ENCODE data around the gene TNFRSF1A.

Gene TNFRSF1A

DNA sequence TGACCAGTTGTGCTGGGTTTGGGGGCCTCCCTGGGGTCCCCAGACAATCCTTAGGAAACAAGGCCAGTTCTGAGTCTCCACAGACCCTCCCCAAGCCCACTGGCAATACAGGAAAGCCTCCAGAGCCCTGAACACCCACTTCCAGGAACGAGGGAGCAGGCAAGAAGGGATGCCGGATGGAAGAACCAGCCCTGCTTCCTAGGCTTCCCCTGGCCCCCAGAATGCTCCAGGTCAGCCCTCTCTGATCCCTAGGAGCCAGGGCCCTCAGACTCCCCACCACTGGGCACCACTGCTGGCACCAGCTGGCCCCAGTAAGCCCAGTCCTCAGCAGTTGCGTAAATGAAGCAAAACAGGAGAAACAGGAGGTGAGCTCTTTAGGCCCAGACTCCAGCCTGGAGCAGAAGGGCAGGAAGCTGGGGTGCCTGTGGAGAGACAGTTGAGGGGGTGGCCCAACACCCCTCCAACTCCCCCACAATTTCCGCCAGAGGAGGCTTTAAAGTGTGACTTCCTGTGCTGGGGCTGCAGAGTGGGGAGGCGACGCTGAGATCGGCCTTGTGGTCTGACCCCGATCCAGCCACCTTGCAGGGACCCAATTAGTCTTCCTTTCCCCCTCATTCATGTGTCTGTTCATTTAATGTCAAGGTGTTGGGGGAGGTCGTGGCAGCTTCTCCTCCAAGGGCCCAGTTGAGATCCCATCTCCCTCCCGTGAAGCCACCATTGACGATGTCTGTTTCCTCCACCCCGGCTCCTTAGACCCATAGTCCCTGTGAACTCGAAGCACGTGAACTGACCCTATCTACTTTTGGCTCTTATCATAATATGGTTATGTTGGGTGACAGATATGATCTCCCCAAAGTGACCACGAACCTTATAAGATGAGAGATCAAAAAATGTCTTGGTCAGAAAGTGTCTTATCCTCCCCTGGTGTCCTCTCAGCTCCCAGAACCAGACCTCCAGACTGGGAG, 4.7 kb downstream of the TNFRSF1A start:
- no peak for DNase-seq

DNA sequence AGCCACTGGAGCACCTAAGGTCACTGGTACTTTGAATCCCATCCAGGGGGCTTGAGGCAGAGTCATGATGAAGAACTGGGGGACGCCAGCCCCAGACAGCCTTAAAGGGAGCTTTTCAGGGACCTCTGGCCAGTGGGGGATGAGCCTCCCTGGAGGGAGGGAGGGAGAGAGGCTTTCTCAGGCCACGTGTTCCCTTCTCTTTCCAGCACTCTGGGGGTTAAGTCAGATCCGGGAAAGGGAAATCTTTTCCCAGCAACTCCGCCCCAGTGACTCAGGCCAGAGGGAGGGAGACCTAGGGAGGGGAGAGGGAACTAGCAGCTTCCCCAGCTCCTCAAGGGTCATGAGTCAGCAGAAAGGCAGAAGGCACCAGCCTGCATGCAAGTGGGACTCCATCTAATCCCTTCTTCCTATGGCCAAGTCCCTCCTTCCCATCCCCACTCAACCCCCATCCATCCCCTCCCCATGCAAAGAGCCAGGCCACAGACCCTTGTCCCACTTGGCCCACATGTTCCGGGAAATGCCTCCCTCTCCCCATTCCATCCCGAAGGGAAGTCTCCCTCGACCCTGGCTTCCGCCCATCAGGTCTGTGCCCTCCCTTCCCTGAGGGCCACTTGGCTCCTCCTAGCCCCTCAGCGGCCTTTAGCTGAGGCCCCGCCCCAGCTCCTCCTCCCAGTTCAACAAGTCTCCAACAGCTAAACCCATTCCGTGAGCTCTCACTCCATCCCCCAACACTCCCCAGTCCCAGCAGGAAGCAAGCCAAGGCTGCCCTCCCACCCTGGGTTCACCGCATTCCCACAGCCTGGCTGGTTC, 5.6 kb downstream of the TNFRSF1A start:
- peak; percentile 71 to 76 for DNase-seq

GRCh38 chr12:6335451-6336078, 6.3 kb downstream of the TNFRSF1A start:
- DNase-seq: no peak

DNA sequence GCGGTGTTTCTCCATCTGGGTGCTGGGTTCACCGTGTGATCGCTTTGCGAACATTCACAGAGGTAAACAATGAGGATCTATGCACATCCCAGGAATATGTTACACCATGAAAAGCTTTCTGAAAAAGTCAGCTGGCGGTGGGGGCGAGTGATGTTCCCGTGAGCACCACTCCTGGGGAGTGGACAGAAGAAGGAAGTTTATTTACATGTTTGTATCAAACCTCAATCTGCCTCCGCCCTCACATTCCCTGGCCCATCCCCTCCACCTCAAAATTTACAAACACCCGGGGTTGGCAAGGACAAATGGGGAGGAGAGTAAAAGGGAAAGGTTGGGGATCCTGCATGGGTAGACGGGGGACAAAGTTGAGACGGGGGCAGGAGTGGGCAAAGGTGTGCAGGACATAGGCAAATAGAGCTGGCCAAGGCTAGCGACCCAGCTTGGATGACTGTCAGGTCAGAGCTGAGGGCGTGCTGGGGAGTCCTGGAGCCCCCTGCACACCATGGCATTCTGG, 6.9 kb downstream of the TNFRSF1A start:
- DNase-seq: no peak

DNA sequence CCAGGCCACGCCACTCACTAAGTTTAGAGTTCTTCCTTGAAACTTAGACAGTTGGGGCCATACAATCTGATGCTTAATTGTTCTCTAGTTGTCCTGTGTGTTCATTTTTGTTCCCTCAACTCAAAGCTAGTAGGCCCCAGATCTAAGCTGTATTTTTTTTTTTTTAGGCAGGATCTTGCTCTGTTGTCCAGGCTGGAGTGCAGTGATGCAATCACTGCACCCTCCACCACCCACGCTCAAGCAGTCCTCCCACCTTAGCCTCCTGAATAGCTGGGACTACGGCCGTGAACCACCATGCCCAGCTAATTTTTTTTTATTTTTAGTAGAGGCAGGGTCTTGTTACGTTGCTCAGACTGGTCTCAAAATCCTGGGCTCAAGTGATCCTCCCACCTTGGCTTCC, 7.5 kb downstream of the TNFRSF1A start:
- DNase-seq: no peak

GRCh38 chr12:6333566-6333965, 8.3 kb downstream of the TNFRSF1A start:
- DNase-seq: no peak

- no peak for DNase-seq
Measured at GRCh38 chr12:6333029-6333428, 8.8 kb downstream of the TNFRSF1A start.

DNA sequence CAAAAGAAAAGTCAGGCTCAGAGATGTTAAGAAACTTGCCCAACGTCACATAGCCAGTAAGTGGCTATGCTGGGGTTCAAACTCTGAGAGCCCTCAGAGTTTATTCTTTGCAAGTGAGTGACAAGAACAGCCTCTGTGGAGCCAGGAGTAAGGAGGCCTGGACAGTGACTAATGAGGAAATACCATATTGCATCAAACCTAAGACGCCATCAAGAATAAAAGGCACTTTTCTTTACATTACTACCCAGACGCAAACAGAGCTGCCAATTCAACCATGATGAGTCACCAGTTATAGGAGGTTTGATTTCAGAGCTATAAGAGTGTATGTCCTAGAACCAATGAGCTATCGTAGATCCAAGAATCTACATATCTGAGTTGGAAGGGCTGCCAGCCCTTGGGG, 9.4 kb downstream of the TNFRSF1A start:
- no peak for DNase-seq

DNA sequence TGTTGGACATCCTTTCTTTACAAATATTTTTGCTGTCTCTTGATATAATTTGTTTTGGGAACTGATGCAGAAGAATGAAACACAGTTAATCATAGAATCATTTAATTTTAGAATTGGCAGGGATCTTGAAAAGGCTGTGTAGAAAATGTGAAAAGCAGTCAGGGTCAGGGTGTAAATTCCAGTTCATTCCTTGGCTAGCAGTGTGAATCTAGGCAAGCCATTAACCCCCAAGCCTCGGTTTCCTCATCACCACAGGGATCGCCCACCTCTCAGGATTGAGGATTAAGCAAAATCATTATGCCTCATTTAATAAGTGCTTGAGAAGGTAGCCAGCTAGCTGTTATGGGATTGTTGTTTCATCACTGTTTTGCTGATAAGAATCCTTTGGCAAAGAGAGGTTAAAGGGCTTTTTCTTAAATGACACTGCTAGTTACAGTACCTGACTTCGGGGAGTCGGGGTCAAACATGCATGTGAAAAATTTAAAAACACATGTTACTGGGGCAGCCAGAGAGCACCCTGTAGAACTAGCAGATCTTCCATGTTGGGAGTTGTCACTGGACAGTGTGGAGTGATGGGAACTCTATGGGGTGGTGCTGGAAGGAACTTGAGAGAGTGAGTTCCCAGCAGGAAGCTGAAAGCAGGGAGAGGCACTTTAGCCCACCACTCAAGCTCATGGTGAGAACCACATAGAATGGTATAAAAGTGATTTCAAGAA, 10.7 kb downstream of the TNFRSF1A start:
- no peak for DNase-seq

DNA sequence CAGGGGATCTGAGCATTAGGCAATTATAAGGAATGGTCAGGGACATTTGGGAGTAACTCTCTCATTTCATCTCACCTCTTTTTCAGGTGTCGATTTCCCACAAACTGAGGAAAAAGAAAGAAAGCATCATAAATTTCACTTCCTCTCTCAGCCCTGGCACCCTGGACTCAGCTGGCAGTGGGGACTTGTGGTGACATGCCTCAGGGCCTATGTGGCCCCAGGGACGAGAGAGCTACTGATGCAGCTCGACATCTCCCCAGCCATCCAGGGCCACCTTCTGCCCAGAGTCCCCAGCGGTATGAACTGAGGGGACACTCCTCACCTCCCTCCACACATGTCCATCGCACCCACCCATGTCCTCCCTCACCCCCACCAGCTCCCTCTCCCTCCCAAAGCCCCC, 11.7 kb downstream of the TNFRSF1A start:
- DNase-seq: no peak

DNA sequence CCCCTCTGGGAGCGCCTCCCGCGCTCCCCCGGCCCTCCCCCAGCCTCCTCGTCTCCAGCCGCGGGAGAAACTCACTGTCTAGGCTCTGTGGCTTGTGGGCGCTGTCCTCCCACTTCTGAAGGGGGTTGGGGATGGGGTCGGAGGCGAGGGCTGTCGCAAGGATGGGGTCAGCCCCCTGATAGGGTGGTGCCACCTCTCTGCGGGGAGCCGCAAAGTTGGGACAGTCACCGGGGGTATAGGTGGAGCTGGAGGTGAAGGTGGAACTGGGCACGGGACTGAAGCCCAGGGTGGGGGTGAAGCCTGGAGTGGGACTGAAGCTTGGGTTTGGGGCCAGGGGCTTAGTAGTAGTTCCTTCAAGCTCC, 12.2 kb downstream of the TNFRSF1A start:
- no peak for DNase-seq

DNA sequence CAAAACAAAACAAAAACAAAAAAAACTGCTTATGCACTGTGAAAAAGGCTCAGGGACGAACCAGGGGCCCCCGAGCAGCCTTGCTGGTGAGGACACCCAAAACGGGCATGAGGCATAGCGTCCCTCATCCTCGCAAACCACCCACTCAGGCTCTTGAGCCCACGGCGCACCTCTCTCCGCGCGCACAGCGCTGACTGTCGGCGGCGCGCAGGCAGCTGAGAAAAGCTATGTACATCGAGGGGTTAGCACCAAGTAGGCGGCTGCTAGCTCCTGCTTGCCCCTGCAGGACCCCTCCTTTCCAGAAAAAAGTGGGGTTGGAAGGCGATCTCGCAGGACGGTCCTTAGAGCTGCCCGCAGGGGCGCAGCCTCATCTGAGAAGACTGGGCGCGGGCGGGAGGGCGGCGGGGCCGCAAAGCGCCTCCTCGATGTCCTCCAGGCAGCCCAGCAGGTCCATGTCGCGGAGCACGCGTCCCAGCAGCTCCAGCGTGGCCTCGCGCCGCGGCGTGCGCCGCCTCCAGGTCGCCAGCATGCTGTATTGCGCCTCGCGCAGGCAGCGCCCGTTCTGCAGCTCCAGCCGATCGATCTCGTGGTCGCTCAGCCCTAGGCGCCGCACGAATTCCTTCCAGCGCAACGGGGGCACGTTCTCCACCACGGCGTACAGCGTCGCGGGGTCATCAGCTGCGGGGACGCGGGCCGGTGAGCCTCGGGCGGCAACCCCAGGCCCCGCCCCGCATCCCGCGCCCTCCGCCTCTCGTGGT, 12.8 kb downstream of the TNFRSF1A start:
- no peak for DNase-seq

- no peak for DNase-seq
Measured at GRCh38 chr12:6328045-6328779, 13.7 kb downstream of the TNFRSF1A start.

GRCh38 chr12:6327229-6328041, 14.4 kb downstream of the TNFRSF1A start:
- DNase-seq: no peak

- DNase-seq: no peak
Measured at GRCh38 chr12:6326316-6327228, 15.3 kb downstream of the TNFRSF1A start.

DNA sequence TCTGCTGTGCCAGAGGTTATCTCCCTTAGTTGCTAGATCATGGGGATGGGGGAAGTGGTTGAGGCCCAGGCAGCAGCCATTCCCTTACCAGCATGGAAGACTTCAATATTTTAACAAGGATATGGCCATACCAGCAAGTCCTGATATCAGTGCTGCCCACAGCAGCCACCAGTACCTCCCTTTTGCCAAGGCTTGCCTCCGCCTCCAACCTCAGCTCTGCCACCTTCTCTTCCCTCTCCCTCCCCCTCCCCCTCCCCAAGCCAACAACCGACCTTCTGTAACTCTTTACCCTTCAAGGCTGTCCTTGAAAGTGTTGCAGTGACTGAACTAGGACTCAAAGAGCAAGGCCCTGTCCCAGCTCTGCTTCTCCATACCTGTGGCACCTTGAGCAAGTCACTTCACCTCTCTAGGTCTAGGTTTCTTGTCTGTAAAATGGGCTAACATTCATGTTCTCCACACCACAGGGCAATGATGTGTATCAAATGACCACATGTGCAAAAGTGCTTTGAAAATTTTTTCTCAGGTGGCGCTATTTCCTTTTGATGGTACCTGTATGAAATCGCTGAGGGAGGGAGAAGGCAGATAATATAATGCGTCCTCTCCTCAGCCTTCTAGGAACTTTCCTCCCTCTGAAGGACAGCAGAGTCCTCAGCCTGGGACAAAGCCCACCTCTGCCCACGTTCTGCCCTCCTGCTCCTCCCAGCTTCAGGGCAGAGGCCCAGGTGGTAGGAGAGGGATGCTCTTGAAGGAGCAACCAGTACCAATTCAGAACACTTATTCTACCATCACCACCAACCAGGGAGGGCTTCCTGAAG, 16.7 kb downstream of the TNFRSF1A start:
- no peak for DNase-seq

DNA sequence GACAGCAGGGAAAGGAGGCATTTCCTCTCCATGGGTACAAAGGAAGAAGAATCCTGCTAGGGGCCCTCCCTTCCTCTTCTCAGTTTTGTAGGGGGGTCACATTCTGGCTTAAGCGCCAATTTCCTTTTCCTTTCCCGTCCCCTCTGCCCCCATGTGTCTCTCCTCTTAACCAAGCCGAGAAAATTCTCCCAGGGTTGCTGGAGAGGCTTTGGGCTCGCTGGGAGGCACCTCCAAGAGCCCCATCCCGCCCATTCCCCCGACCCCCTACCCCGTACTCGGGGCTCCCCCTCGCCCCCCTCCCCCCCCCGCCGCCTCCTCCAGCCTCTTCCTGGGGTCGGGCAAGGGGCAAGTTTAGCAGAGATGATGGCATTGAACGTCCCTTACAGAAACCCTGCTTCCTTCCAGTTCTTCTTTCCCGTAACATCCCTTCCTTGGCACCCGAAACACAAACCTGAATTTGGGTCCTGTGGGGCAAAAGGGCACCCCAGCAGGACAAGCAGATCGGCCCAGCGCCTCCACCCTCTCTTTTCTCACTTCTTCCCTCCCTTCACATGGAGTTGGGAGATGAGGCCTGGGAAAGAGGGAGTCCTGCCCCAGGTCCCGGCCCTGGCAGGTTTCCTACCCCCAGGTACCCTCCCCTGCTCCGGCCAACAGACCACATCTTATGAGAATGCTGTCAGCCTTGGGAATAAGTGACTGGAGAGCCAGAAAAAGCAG, 17.7 kb downstream of the TNFRSF1A start:
- no peak for DNase-seq

Measured in NCI-H187 (cell line).